ENCODE results near the gene SEMA4F.

SEMA4F gene

GRCh38 chr2:74685408-74685807 lies 31.4 kb downstream of the SEMA4F start:
- TF ChIP-seq POLR2A (IDR thresholded peaks at IDR 0.05; ENCODE audit: low read length) = no peak
- no peak for TF ChIP-seq GATA1 (IDR thresholded peaks at IDR 0.05; ENCODE audit: low read depth, low read length)
- no peak for DNase-seq

GRCh38 chr2:74688881-74689280 lies 34.8 kb downstream of the SEMA4F start:
- no peak for DNase-seq

GRCh38 chr2:74689671-74690070 lies 35.6 kb downstream of the SEMA4F start:
- no peak for TF ChIP-seq POLR2A (IDR thresholded peaks at IDR 0.05; ENCODE audit: low read length)
- TF ChIP-seq GATA1 (IDR thresholded peaks at IDR 0.05; ENCODE audit: low read depth, low read length) = no peak
- no peak for DNase-seq

More at GRCh38 chr2:74688881-74689280, 34.8 kb downstream of the SEMA4F start:
- no peak for TF ChIP-seq POLR2A (IDR thresholded peaks at IDR 0.05; ENCODE audit: low read length)
- TF ChIP-seq GATA1 (IDR thresholded peaks at IDR 0.05; ENCODE audit: low read depth, low read length) = no peak

- TF ChIP-seq POLR2A (IDR thresholded peaks at IDR 0.05; ENCODE audit: low read length) = no peak
- DNase-seq = peak; percentile 48 to 61
Measured at GRCh38 chr2:74690571-74690970, 36.5 kb downstream of the SEMA4F start.

- DNase-seq = no peak
- no peak for TF ChIP-seq POLR2A (IDR thresholded peaks at IDR 0.05; ENCODE audit: low read length)
- no peak for TF ChIP-seq GATA1 (IDR thresholded peaks at IDR 0.05; ENCODE audit: low read depth, low read length)
Measured at GRCh38 chr2:74691929-74692328, 37.9 kb downstream of the SEMA4F start.

- no peak for DNase-seq
Measured at GRCh38 chr2:74693213-74693612, 39.2 kb downstream of the SEMA4F start.

GRCh38 chr2:74693668-74694067 lies 39.6 kb downstream of the SEMA4F start:
- DNase-seq = no peak
- TF ChIP-seq GATA1 (IDR thresholded peaks at IDR 0.05; ENCODE audit: low read depth, low read length) (no peak), POLR2A (IDR thresholded peaks at IDR 0.05; ENCODE audit: low read length) (no peak)

More at GRCh38 chr2:74693213-74693612, 39.2 kb downstream of the SEMA4F start:
- no peak for TF ChIP-seq GATA1 (IDR thresholded peaks at IDR 0.05; ENCODE audit: low read depth, low read length)
- no peak for TF ChIP-seq POLR2A (IDR thresholded peaks at IDR 0.05; ENCODE audit: low read length)

- no peak for TF ChIP-seq GATA1 (IDR thresholded peaks at IDR 0.05; ENCODE audit: low read depth, low read length)
- TF ChIP-seq POLR2A (IDR thresholded peaks at IDR 0.05; ENCODE audit: low read length) = no peak
- no peak for DNase-seq
Measured at GRCh38 chr2:74694281-74694680, 40.2 kb downstream of the SEMA4F start.

GRCh38 chr2:74695663-74696062 lies 41.6 kb downstream of the SEMA4F start:
- TF ChIP-seq POLR2A (IDR thresholded peaks at IDR 0.05; ENCODE audit: low read length) (no peak), GATA1 (IDR thresholded peaks at IDR 0.05; ENCODE audit: low read depth, low read length) (no peak)
- DNase-seq = no peak

GRCh38 chr2:74696829-74697228 lies 42.8 kb downstream of the SEMA4F start:
- no peak for DNase-seq
- TF ChIP-seq POLR2A (IDR thresholded peaks at IDR 0.05; ENCODE audit: low read length) (no peak), GATA1 (IDR thresholded peaks at IDR 0.05; ENCODE audit: low read depth, low read length) (no peak)

GRCh38 chr2:74700643-74701372 lies 46.8 kb downstream of the SEMA4F start:
- DNase-seq = no peak
- TF ChIP-seq GATA1 (IDR thresholded peaks at IDR 0.05; ENCODE audit: low read depth, low read length) (no peak), POLR2A (IDR thresholded peaks at IDR 0.05; ENCODE audit: low read length) (no peak)

- no peak for DNase-seq
- TF ChIP-seq GATA1 (IDR thresholded peaks at IDR 0.05; ENCODE audit: low read depth, low read length) (no peak), POLR2A (IDR thresholded peaks at IDR 0.05; ENCODE audit: low read length) (no peak)
Measured at GRCh38 chr2:74702001-74702715, 48.1 kb downstream of the SEMA4F start.

GRCh38 chr2:74703373-74703772 lies 49.3 kb downstream of the SEMA4F start:
- DNase-seq = no peak
- TF ChIP-seq GATA1 (IDR thresholded peaks at IDR 0.05; ENCODE audit: low read depth, low read length) (no peak), POLR2A (IDR thresholded peaks at IDR 0.05; ENCODE audit: low read length) (no peak)

- DNase-seq = no peak
- no peak for TF ChIP-seq POLR2A (IDR thresholded peaks at IDR 0.05; ENCODE audit: low read length)
- TF ChIP-seq GATA1 (IDR thresholded peaks at IDR 0.05; ENCODE audit: low read depth, low read length) = no peak
Measured at GRCh38 chr2:74704216-74704615, 50.2 kb downstream of the SEMA4F start.

- DNase-seq = no peak
Measured at GRCh38 chr2:74706741-74707140, 52.7 kb downstream of the SEMA4F start.

More at GRCh38 chr2:74706741-74707140, 52.7 kb downstream of the SEMA4F start:
- TF ChIP-seq POLR2A (IDR thresholded peaks at IDR 0.05; ENCODE audit: low read length) = no peak
